HG02973 (cell line): Measurements from ENCODE around the gene NBPF9.
"Not testable (repeated sequence)": the region's sequence is repeated elsewhere in the genome, so short reads cannot be mapped to it uniquely, and the experiment has no call there.

Source experiments
- ATAC-seq: cut with Tn5 transposase; IDR thresholded peaks from one replicate; pipeline ENCODE4 v1.9.1; 2021; ENCODE audit warnings: moderate library complexity; ENCODE audit not compliant: unreplicated experiment

The NBPF9 gene

DNA sequence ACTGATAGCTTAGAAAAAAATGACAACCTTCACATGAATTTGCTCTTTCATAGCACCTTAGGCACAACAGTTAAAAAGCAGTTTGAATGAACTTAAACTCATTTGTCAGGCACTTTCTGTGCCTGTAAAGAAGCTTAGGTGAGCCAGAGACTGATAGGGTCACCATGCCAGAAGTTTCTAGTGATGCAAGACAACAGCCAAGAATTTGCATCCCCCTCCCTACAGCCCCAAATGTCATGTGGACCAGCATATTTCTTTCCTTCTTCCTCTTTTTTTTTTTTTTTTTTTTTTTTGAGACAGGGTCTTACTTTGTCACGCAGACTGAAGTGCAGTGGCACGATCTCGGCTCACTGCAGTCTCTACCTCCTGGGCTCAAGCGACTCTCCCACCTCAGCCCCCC, 89.8 kb downstream of the NBPF9 start:
- ATAC-seq: not testable (repeated sequence)

DNA sequence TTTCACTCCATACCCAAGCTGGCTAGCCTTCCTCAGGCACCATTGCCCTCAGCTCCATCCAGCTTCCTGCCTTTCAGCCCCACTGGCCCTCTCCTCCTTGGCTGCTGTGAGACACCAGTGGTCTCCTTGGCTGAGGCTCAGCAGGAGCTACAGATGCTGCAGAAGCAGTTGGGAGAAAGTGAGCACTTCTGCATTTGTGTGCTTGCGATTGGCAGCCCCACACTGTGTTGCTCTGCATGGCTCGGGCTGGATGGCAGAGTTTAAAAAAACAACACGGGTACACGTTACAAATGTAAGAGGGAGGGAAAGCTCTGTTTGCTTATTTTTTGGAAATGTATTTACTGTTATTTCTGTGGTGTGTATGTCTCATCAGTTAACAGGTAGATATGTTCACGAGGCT, 90.8 kb downstream of the NBPF9 start:
- ATAC-seq: not testable (repeated sequence)

DNA sequence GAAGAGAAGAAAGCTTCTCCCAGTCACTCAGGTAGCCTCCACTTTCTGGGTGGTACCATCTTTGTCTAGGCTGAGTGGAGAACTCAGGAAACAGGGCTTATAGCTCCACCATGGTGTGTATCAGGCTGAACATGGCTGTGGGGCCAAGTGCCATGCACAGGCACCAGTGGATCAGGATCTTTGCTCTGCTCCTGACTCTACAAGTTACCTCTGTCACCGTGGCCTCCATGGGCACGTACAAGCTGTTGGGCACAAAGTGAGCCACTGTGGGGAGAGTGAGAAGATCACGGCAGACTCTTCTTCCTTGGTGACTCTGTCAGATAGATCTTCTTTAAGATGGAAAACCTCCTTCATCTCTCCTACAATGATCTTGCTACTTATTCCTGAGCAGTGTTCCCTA, 93.6 kb downstream of the NBPF9 start:
- ATAC-seq: not testable (repeated sequence)

DNA sequence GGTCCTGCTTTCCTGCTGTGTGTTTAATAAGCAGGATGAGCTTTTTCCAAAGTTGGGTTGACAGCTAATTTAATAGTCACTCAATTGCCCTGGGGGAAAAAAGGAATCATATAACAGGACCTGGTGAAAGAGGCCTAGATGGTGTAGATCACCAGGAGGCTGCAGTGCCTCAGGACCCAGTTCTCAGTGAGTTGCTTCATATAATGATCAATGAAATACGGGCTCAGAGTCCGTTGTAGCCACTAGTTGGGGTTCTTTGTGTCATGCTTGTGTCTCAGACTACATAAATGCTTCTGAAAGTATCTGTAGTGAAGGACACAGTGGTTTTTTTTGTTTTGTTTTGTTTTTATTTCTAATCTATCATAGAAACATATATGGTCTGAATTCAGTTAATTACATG, 94.6 kb downstream of the NBPF9 start:
- ATAC-seq: not testable (repeated sequence)

DNA sequence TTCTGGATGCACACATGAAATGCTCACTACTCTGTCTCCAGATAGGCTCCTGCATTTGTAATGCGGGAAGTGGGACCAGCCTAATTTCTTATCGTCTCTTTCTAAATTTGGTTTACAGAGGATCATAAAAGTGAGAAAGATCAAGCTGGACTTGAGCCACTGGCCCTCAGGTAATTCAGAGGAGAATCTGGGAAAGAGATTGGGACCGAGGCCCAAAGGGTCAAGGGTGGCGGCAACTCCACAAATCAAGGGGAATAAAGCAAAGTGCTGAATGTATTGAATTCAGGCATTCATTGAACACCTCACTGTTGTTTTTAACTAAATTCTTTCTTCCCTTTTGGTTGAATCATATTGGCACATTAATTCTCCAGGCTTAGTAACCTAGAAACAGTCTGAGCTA, 95.0 kb downstream of the NBPF9 start:
- not testable (repeated sequence) for ATAC-seq
